Endothelial cell (in vitro differentiated cells): ENCODE results near the gene PRRC2A. TPM values are rescaled to one million over a fixed set of nuclear protein-coding genes. Genes with fewer than 3 reads are reported as not detected.

ENCODE experiments used
- DNase-seq: peaks from one replicate; pipeline ENCODE4 v3.0.0; 2021; ENCODE audit warnings: low spot score
- H3K27ac Mint-ChIP-seq: one replicate; pipeline ENCODE4 v1.8.0; 2021; ENCODE audit warnings: mixed read lengths, inconsistent platforms; ENCODE audit not compliant: unreplicated experiment
- H3K27me3 Mint-ChIP-seq: one replicate; pipeline ENCODE4 v1.8.0; 2021; ENCODE audit warnings: mild to moderate bottlenecking, moderate library complexity, mixed read lengths, inconsistent platforms; ENCODE audit not compliant: unreplicated experiment
- H3K36me3 Mint-ChIP-seq: one replicate; pipeline ENCODE4 v1.8.0; 2021; ENCODE audit warnings: mild to moderate bottlenecking, low read depth, mixed read lengths, inconsistent platforms; ENCODE audit not compliant: unreplicated experiment
- H3K4me1 Mint-ChIP-seq: one replicate; pipeline ENCODE4 v1.8.0; 2021; ENCODE audit warnings: mild to moderate bottlenecking, mixed read lengths, inconsistent platforms; ENCODE audit not compliant: unreplicated experiment
- H3K4me3 Mint-ChIP-seq: one replicate; pipeline ENCODE4 v1.8.0; 2021; ENCODE audit warnings: mild to moderate bottlenecking, mixed read lengths, inconsistent platforms; ENCODE audit not compliant: unreplicated experiment
- H3K9me3 Mint-ChIP-seq: one replicate; pipeline ENCODE4 v1.8.0; 2021; ENCODE audit warnings: mixed read lengths, inconsistent platforms; ENCODE audit not compliant: unreplicated experiment
- CTCF ChIP-seq: fragments of 200-600 bp; sonication (generic); IDR thresholded peaks from one replicate; pipeline ENCODE4 v1.5.0; 2021; ENCODE audit warnings: antibody characterized with exemption; ENCODE audit not compliant: unreplicated experiment
- total RNA-seq: library from RNA; stranded (reverse); fragmentation: NEBNext Ultra II Directional; extraction: Animal tissue kit (Norgen Biotek cat#: 25700); gene quantifications from one replicate; pipeline ENCODE4 v1.2.1, GENCODE V29; 2021; ENCODE audit not compliant: unreplicated experiment

Gene PRRC2A
- total RNA-seq, 1 donor from 2014 or later: 149 TPM

- H3K4me3 Mint-ChIP-seq: peak within 1 kb of the TSS; percentile 62
- peak within 1 kb of the TSS; percentile 81 for H3K27ac Mint-ChIP-seq
Measured at GRCh38 chr6:31614684-31615578, 5.6 kb upstream of the PRRC2A start, which contains the start of gene AIF1. AIF1 (plus strand) TSS chr6:31615234; CDS start chr6:31615330, 96 bp downstream.

GRCh38 chr6:31615748-31616147, 4.8 kb upstream of the PRRC2A start:
- no peak for DNase-seq
- TF ChIP-seq CTCF: no peak
- H3K27ac Mint-ChIP-seq: peak overlapping the region; percentile 77
- no peaks in the 10 kb centered on the region for H3K36me3 Mint-ChIP-seq
- no peaks in the 10 kb centered on the region for H3K9me3 Mint-ChIP-seq
- H3K4me3 Mint-ChIP-seq: no peak overlapping the region
- H3K27me3 Mint-ChIP-seq: peaks cover 12% of the 10 kb centered on the region
- peaks cover 29% of the 10 kb centered on the region for H3K4me1 Mint-ChIP-seq

More at GRCh38 chr6:31614684-31615578, 5.6 kb upstream of the PRRC2A start, which contains the start of gene AIF1:
- Mint-ChIP-seq H3K27me3 (peaks cover 8% of the 10 kb centered on the region), H3K4me1 (peaks cover 26% of the 10 kb centered on the region), H3K9me3 (no peaks in the 10 kb centered on the region), H3K36me3 (no peaks in the 10 kb centered on the region)
- TF ChIP-seq CTCF: no peak
- no peak for DNase-seq

GRCh38 chr6:31617010-31617409, 3.5 kb upstream of the PRRC2A start:
- no peak for DNase-seq
- no peaks in the 10 kb centered on the region for H3K9me3 Mint-ChIP-seq
- H3K4me3 Mint-ChIP-seq: no peak overlapping the region
- peaks cover 39% of the 10 kb centered on the region for H3K4me1 Mint-ChIP-seq
- TF ChIP-seq CTCF: no peak
- H3K27ac Mint-ChIP-seq: peak overlapping the region; percentile 7
- H3K36me3 Mint-ChIP-seq: peaks cover 5% of the 10 kb centered on the region
- peaks cover 10% of the 10 kb centered on the region for H3K27me3 Mint-ChIP-seq

- peaks cover 36% of the 10 kb centered on the region for H3K4me1 Mint-ChIP-seq
- DNase-seq: peak; percentile 82
- H3K27ac Mint-ChIP-seq: peak overlapping the region; percentile 99
- TF ChIP-seq CTCF: no peak
- peak overlapping the region; percentile 97 for H3K4me3 Mint-ChIP-seq
- H3K36me3 Mint-ChIP-seq: peaks cover 18% of the 10 kb centered on the region
- H3K27me3 Mint-ChIP-seq: peaks cover 8% of the 10 kb centered on the region
- H3K9me3 Mint-ChIP-seq: no peaks in the 10 kb centered on the region
Measured at GRCh38 chr6:31619805-31620585, 520 bp upstream of the PRRC2A start.
